B cell (primary cell): ENCODE data around the gene S100PBP. TPM values are rescaled to one million over a fixed set of nuclear protein-coding genes. Genes with fewer than 3 reads are reported as not detected.

Experiments
- polyA plus RNA-seq: library from polyadenylated mRNA; depleted of rRNA; stranded (reverse); fragments of >200 nt; gene quantifications from 2 replicates; pipeline ENCODE4 v1.2.3, GENCODE V29; 2012
- total RNA-seq, 2 donors: library from RNA; stranded (reverse); fragments of 120-200 nt in 1 of 2; gene quantifications; 1 replicate in 1 of 2; 2 replicates in 1 of 2; pipeline versions ENCODE4 v1.2.3 to v1.2.4, GENCODE V29; 2013 to 2022

Gene S100PBP
- total and polyA plus RNA-seq, 2 donors (not counting 1 experiment from before 2014, with no cell fraction given) = 32.5 to 94.1 TPM

Other genes with a start within 250 kb of the S100PBP start
- gene ZBTB8OS, start 167.1 kb upstream of the S100PBP start, total RNA-seq = 50.9 and 58.3 TPM in 2 replicates
- 35.1 and 46.8 TPM in 2 replicates for gene ZBTB8OS, start 167.1 kb upstream of the S100PBP start, polyA plus RNA-seq
- gene RBBP4, start 166.4 kb upstream of the S100PBP start, total RNA-seq = 192 and 204 TPM in 2 replicates
- 59.7 and 69.9 TPM in 2 replicates for gene RBBP4, start 166.4 kb upstream of the S100PBP start, polyA plus RNA-seq
- gene SYNC, start 114.9 kb upstream of the S100PBP start, total RNA-seq = not detected in 2 replicates
- not detected in 2 replicates for gene SYNC, start 114.9 kb upstream of the S100PBP start, polyA plus RNA-seq
- 70.7 and 73.2 TPM in 2 replicates for gene YARS1, start 295 bp upstream of the S100PBP start, total RNA-seq
- 33.0 and 38.6 TPM in 2 replicates for gene YARS1, start 295 bp upstream of the S100PBP start, polyA plus RNA-seq
- 0.75 and 0.76 TPM in 2 replicates for gene FNDC5, start 53.3 kb downstream of the S100PBP start, total RNA-seq
- 2.0 and 2.1 TPM in 2 replicates for gene FNDC5, start 53.3 kb downstream of the S100PBP start, polyA plus RNA-seq
- not detected in 2 replicates for gene HPCA, start 68.8 kb downstream of the S100PBP start, total RNA-seq
- gene HPCA, start 68.8 kb downstream of the S100PBP start, polyA plus RNA-seq = 0.06 TPM in 1 of 2 replicates, not detected in the other
- not detected in 2 replicates for gene TMEM54, start 83.7 kb downstream of the S100PBP start, total RNA-seq
- 0.13 and 0.37 TPM in 2 replicates for gene TMEM54, start 83.7 kb downstream of the S100PBP start, polyA plus RNA-seq
- gene RNF19B, start 147.2 kb downstream of the S100PBP start, total RNA-seq = 38.4 and 40.3 TPM in 2 replicates
- gene RNF19B, start 147.2 kb downstream of the S100PBP start, polyA plus RNA-seq = 29.9 and 34.9 TPM in 2 replicates
- gene AK2, start 219.2 kb downstream of the S100PBP start, total RNA-seq = 104 and 109 TPM in 2 replicates
- gene AK2, start 219.2 kb downstream of the S100PBP start, polyA plus RNA-seq = 57.3 and 66.8 TPM in 2 replicates